HT-29 (cell line): Measurements from ENCODE around the gene LRCOL1. TPM values are rescaled to one million over a fixed set of nuclear protein-coding genes. Genes with fewer than 3 reads are reported as not detected.

Source experiments
- DNase-seq: peaks from one replicate; pipeline ENCODE4 v3.0.0-alpha.2; 2015; ENCODE audit warnings: low spot score
- total RNA-seq: library from RNA; depleted of rRNA; stranded (reverse); fragments of >200 nt; shearing (Covaris generic); gene quantifications from 2 replicates; pipeline ENCODE4 v1.2.3, GENCODE V29; 2014

LRCOL1 gene
- total RNA-seq, 1 experiment from 2014 or later, result not detected

- DNase-seq, result no peak
These were observed 24.9 kb upstream of the LRCOL1 start for GRCh38 chr12:132635076-132635955.

GRCh38 chr12:132634411-132634990, 24.1 kb upstream of the LRCOL1 start:
- no peak for DNase-seq

DNA sequence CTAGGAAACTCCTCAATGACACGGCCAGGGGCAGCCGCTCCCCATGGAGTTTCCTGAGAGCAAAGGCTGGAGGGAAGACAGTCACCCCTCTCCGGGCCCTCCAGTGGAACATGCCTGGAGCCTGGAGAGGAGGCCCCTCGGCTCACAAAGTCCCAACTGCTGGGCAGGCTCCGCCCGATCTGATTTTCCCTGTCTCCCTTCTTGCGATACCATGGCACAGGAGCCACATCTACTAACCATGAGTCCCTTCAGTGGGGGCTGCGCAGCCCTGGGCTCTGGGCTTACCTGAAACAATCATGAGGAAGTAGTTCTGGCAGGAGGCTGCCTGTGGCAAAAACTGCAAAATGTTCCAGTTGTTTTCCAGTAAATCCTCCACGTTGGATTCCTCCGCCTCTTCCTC, 23.5 kb upstream of the LRCOL1 start:
- DNase-seq, result no peak

DNA sequence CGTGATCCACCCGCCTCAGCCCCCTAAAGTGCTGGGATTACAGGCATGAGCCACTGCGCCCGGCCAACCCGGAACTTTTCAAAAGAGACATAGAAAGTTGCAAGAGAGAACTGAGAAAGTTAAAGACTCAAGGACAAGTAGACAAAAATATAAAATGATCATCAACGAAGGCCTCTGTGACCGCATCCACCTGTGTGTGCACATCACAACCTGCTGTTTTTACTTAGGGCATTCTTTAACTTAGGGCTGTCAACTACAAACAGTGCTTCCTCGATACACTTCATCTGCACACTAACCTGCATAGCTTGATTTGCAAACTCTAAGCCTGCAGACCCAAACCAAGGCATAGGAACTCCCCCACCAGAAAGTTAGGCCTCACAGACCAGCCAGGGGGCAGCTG, 23.0 kb upstream of the LRCOL1 start:
- no peak for DNase-seq

DNA sequence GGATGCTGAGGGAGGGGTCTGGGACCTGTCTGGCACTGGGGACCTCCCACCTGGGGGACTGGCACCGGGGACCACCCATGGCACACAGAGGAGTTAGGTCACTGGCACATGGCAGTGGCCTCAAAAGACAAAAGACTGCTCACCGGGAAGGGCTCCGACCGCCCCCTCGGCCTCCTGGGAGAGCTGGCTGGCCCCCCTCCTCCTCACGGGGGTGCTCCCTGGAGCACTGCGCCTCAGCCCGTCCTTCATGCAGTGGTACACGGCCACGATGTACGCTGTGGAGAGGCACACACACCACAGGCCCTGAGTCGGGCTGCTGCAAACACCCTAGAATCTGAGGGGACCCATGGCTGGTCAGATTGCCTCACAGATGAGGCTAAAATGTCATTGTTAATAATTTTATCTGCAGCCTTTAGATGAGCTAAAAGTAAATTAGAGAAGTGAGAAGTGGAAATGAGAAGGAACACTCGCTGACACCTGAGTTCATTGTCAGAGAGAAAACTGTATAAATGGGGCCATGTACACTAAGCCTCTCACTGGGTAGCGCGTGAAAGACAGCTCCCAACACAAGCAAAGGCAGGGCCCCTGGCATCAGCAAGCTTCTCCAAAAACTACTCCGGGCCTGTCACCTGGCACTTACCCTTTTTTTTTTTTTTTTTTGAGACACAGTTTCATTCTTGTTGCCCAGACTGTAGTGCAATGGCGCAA, 22.3 kb upstream of the LRCOL1 start:
- no peak for DNase-seq

- no peak for DNase-seq
These were observed 21.3 kb upstream of the LRCOL1 start for GRCh38 chr12:132631666-132632065.

DNA sequence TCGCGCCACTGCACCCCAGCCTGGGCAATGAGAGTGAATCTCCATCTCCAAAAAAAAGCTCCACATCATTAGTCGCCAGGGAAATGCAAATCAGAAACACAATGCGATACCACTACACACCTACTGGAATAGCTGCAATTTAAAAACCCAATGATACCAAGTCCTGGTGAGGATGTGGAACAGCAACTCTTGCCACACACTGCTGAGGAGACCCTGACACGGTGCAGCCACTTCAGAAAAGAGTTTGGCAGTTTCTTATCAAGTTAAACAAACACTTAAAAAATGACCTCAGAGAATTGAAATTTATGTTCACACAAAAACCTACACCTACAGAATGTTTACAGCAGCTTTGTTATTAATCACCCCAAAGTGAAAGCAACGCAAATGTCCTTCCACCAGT, 20.3 kb upstream of the LRCOL1 start:
- no peak for DNase-seq

DNA sequence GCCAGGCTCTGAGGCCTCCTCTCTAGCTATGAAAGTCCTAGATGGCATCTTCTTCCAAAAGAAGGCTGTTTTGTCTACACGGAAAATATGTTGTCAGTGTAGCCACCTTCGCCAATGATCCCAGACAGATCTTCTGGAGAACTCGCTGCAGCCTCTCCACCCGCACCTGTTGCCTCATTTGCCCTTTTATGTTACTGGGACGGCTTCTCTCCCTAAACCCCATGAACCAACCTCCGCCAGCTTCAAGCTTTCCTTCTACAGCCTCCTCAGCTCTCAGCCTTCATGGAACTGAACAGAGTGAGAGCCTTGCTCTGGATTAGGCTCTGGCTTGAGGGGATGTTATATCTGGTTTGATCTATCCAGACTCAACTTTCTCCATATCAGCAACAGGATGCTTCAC, 18.9 kb upstream of the LRCOL1 start:
- no peak for DNase-seq

DNA sequence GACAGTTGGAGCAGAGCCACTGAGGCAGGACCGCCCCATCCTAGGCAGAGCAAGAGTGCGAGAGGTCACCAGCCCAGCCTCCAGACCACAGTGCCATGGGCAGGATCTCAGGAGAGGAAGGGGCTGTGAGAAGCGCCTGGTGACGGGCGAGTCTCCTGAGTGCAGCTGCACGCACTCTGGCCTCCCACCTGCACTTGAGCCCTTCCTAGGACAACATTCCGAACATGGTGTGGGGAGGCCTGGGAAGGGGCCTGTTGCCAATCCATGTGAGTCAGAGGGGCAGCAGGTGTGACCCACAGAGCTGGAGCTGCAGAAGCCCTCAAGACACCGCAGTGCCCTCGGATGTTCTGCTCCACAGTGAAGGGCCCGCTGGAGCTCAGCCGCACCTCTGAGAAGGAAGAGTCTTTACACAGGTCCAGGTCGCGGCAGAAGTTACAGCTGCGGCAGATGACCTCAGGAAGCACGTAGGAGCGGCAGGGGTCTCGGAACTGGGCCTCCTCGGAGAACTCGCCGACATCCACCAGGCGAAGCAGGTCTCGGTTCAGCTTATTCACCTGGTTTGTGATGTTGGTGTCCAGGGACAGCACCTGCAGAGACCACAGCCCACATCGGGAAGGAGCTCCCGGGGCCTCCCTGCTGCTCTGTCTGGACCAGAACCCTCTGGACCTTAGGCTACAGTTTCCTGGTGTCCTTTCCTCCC, 15.5 kb upstream of the LRCOL1 start:
- DNase-seq, result no peak

- no peak for DNase-seq
These were observed 14.7 kb upstream of the LRCOL1 start for GRCh38 chr12:132624910-132625630.

GRCh38 chr12:132624186-132624855, 13.9 kb upstream of the LRCOL1 start:
- no peak for DNase-seq

DNA sequence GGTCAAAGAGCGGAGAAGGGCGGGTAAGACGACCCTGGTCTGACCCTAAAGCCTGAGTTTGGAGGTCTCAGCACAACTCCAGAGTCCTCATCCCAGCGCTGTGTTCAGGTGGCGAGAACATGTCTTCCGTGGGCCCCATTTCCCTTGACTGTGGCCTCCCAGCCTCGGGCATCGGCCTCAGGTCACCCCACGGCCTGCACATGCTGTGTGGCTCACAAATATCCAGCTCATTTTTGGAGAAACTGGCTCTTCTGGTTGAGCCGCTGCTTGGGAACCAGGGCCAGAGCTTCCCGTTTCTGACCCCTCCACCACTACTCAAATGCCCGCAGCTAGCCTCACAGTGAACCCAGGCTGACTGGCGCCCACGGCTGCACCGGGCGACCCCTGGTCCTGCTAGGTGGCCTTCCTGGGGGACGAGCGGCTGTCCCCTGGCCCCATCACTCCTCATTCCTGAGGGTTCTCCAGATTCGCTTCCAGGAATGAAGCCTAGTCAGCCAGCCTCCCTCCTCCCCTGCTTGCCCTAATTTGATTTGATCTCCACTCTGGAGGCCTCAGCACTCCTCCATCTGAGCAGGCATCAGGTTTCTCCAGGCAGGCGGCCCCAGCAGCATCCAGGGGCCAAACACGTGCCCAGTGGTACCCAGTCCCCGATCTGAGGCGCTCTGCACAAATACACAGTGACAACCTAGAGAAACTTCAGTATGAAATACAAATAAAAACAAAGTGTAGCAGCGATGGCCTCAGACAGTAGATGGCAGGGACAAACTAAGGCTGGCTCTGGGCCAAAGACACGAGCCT, 12.9 kb upstream of the LRCOL1 start:
- DNase-seq, result peak; percentile 13

DNA sequence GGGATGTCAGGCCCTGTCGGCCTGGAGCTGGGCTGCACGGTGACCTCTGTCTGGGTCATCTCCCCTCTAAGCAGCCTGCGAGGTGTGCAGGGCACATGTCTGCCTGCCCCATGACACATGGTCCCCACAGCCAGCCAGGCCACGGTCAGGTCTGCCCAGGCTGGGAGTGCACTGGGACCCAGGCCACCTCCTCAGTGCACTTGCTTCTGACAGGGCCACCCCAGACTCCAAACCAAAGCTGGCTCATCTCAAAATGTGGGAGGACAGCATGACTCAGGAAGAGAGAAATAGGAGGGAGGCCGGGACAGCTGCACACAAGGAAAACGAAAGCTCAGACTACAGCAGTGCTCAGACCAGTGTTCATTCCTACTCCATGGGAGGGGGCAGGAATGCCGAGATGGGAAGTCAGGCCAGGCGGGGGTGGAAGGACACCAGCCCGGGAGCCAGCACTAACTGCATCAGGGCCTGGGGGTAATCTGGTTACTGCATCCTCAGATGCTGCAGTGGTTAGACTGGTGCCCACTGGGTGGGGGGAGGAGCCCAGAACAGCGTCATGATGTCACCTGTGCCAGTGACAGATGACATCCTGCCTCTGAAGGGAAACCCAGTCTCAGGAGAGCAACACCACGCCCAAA, 12.2 kb upstream of the LRCOL1 start:
- peak; percentile 32 for DNase-seq

DNA sequence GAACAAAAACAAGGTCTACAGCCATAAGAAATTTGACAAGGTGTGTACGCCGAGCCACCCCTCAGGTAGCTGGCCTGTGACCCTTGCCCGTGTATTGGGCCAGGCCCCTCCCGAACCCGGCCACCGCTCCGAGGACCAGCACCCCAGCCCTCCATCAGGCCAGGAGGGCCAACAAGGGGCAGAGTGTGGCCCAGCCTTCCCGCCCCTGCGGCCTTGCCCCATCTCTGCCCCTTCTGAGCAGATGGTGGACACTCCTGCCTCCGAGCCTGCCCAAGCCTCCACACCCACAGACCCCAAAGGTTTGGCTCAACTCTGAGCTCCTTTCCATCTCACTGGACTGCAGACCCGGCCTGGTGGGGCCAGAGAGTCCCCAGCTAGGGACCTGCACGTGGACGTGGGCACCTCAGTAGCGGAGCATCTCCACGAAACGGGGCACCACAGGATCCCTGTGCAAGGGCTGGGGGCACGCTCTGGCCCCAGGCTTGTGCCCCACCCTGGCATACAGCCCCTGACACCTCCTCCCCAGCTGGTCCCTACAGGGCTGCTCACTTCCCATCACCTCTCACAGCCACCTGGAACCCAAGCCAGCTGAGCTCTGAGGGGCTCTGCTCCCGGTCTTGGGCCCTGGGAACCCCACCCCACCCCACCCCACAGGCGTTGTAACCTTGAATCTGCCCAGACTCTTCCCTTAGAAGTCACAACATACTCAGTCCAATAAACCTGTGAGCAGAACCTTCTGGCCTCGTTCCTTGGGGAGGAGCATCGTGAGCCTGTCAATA, 11.5 kb upstream of the LRCOL1 start:
- no peak for DNase-seq

DNA sequence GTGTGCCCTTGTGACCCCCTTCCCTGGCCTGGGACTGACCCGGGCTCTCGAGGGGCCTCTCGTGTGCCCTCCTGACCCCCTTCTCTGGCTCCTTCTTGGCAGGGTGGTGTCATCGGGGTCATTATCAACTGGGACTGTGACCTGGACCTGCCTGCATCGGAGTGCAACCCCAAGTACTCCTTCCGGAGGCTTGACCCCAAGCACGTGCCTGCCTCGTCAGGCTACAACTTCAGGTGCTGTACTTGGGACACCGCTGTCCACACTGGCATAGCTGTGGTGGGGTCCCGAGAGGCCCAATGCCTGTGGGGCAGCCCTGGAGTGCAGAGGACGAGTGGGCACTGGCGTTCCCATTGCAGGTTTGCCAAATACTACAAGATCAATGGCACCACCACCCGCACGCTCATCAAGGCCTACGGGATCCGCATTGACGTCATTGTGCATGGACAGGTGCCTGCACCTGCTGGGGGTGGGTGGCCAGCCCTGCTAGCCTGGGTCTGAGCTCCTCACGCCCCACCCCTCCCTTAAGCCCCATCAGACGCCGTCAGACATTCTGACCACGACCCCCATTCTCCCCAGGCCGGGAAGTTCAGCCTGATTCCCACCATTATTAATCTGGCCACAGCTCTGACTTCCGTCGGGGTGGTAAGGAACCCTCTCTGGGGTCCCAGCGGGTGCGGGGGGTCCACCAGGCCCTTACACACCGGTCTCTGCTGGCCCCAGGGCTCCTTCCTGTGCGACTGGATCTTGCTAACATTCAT, 10.7 kb upstream of the LRCOL1 start:
- DNase-seq, result no peak

- DNase-seq, result no peak
These were observed 9.9 kb upstream of the LRCOL1 start for GRCh38 chr12:132620113-132620898.
